Measurements from ENCODE around the gene RMI2. TPM values are rescaled to one million over a fixed set of nuclear protein-coding genes. Genes with fewer than 3 reads are reported as not detected.

The RMI2 gene
- total and polyA plus RNA-seq, 8 donors = 2.3 to 79.9 (median 8.3) TPM

GRCh38 chr16:11309895-11310633 lies 35.2 kb upstream of the RMI2 start:
- Histone ChIP-seq H3K4me3 (no peak overlapping the region), H3K27ac (peak overlapping the region in 1 of 5 donors; percentile 26), H3K4me1 (peaks cover 0 to 28% (median 14%) of the 10 kb centered on the region in 4 donors), H3K9me3 (no peaks in the 10 kb centered on the region), H3K27me3 (no peaks in the 10 kb centered on the region), H3K36me3 (no peaks in the 10 kb centered on the region)
- TF ChIP-seq, protein P1, sequence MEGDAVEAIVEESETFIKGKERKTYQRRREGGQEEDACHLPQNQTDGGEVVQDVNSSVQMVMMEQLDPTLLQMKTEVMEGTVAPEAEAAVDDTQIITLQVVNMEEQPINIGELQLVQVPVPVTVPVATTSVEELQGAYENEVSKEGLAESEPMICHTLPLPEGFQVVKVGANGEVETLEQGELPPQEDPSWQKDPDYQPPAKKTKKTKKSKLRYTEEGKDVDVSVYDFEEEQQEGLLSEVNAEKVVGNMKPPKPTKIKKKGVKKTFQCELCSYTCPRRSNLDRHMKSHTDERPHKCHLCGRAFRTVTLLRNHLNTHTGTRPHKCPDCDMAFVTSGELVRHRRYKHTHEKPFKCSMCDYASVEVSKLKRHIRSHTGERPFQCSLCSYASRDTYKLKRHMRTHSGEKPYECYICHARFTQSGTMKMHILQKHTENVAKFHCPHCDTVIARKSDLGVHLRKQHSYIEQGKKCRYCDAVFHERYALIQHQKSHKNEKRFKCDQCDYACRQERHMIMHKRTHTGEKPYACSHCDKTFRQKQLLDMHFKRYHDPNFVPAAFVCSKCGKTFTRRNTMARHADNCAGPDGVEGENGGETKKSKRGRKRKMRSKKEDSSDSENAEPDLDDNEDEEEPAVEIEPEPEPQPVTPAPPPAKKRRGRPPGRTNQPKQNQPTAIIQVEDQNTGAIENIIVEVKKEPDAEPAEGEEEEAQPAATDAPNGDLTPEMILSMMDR (IDR thresholded peaks at IDR 0.05) = no peak
- TF ChIP-seq POLR2AphosphoS5 (IDR thresholded peaks at IDR 0.05) (no peak), EP300 (IDR thresholded peaks at IDR 0.05) (no peak), POLR2A (IDR thresholded peaks at IDR 0.05) (no peak)
- 69 to 78% (median 71%) methylated on average over 9 of the region's 9 CpGs for WGBS, 5 donors
- intact Hi-C loops (cut with DNase I; ENCODE audit: low total_unique reads) = no loop called here
- no peak for DNase-seq

- peak overlapping the region in 1 of 5 donors; percentile 56 for H3K27ac ChIP-seq
- no peaks in the 10 kb centered on the region for H3K9me3 ChIP-seq
- peaks cover 0 to 2% (median 0%) of the 10 kb centered on the region in 3 donors for H3K27me3 ChIP-seq
- WGBS, 5 donors = 84 to 94% (median 91%) methylated on average over 3 of the region's 3 CpGs
- H3K36me3 ChIP-seq = no peaks in the 10 kb centered on the region
- no peak for TF ChIP-seq POLR2A (IDR thresholded peaks at IDR 0.05)
- TF ChIP-seq EP300 (IDR thresholded peaks at IDR 0.05) = no peak
- TF ChIP-seq POLR2AphosphoS5 (IDR thresholded peaks at IDR 0.05) = no peak
- TF ChIP-seq, protein P1 (IDR thresholded peaks at IDR 0.05) = no peak
- H3K4me3 ChIP-seq = no peak overlapping the region
- H3K4me1 ChIP-seq = peaks cover 0 to 28% (median 14%) of the 10 kb centered on the region in 4 donors
- no peak for DNase-seq
- intact Hi-C loops (cut with DNase I; ENCODE audit: low total_unique reads) = no loop called here
These were observed 34.7 kb upstream of the RMI2 start for GRCh38 chr16:11310634-11310977.

DNA sequence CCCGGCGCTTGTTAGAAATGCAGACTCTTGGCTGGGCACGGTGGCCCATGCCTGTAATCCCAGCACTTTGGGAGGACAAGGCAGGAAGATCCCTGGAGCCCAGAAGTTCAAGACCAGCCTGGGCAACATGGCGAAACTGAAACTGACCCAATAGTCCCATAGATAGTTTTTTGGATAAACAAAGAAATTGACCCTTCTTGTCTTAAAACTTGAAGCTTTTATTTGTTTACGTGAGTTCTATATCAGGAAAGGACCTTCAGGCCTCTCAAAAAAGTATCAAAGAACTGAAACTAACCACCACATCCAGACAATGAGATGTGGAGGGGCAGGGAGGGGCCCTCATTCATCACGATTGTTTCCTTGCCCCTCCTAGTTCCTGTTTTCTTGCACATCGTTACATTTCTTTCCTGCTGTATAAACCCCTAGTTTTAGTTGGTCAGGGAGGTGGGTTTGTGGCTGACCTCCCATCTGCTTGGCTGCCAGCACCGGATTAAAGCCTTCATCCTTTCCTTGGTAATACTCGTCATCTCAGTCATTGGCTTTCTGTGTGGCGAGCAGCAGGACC lies 34.2 kb upstream of the RMI2 start:
- Histone ChIP-seq H3K4me1 (peaks cover 0 to 28% (median 14%) of the 10 kb centered on the region in 4 donors), H3K27me3 (peaks cover 0 to 4% (median 0%) of the 10 kb centered on the region in 3 donors), H3K9me3 (no peaks in the 10 kb centered on the region), H3K4me3 (no peak overlapping the region), H3K36me3 (no peaks in the 10 kb centered on the region), H3K27ac (peak overlapping the region in 1 of 5 donors; percentile 56)
- intact Hi-C loops (cut with DNase I; ENCODE audit: low total_unique reads) = no loop called here
- peak in 1 of 2 donors; percentile 62 for DNase-seq
- no peak for TF ChIP-seq POLR2A (IDR thresholded peaks at IDR 0.05)
- no peak for TF ChIP-seq POLR2AphosphoS5 (IDR thresholded peaks at IDR 0.05)
- TF ChIP-seq EP300 (IDR thresholded peaks at IDR 0.05) = no peak
- TF ChIP-seq, protein P1 (IDR thresholded peaks at IDR 0.05) = no peak
- WGBS, 5 donors = 66 to 79% (median 72%) methylated on average over 9 to 10 of the region's 10 CpGs

GRCh38 chr16:11312718-11313492 lies 32.4 kb upstream of the RMI2 start:
- intact Hi-C loops (cut with DNase I; ENCODE audit: low total_unique reads) = no loop called here
- DNase-seq = peak; percentile 59 to 75
- peaks cover 0 to 4% (median 0%) of the 10 kb centered on the region in 3 donors for H3K27me3 ChIP-seq
- no peaks in the 10 kb centered on the region for H3K36me3 ChIP-seq
- no peak for TF ChIP-seq EP300 (IDR thresholded peaks at IDR 0.05)
- TF ChIP-seq POLR2A (IDR thresholded peaks at IDR 0.05) = no peak
- TF ChIP-seq, protein P1 (IDR thresholded peaks at IDR 0.05) = no peak
- no peak for TF ChIP-seq POLR2AphosphoS5 (IDR thresholded peaks at IDR 0.05)
- H3K4me1 ChIP-seq = peaks cover 0 to 23% (median 14%) of the 10 kb centered on the region in 4 donors
- no peak overlapping the region for H3K27ac ChIP-seq
- H3K4me3 ChIP-seq = no peak overlapping the region
- H3K9me3 ChIP-seq = no peaks in the 10 kb centered on the region
- WGBS, 5 donors = 51 to 70% (median 58%) methylated on average over 7 to 8 of the region's 8 CpGs
